Neutrophil (primary cell): ENCODE measurements around the gene LPAR5.

Experiments
- H3K27ac ChIP-seq: fragments of 200-600 bp; sonication (generic); 2 replicates; pipeline ENCODE4 v1.5.1; 2016; ENCODE audit warnings: mild to moderate bottlenecking, moderate library complexity
- H3K27me3 ChIP-seq: fragments of 200-600 bp; sonication (generic); 2 replicates; pipeline ENCODE4 v1.6.0; 2016; ENCODE audit warnings: mild to moderate bottlenecking
- H3K36me3 ChIP-seq: fragments of 200-600 bp; sonication (generic); 2 replicates; pipeline ENCODE4 v1.5.1; 2017
- H3K4me1 ChIP-seq, 2 experiments: fragments of 200-600 bp in 1 of 2; sonication (generic) in 1 of 2; 1 replicate in 1 of 2; 2 replicates in 1 of 2; pipeline versions ENCODE4 v1.5.1 to v1.6.1; 2013 to 2016; ENCODE audit warnings: low read depth in 1 of 2, low read length in 1 of 2, mild to moderate bottlenecking in 1 of 2, moderate library complexity in 1 of 2; ENCODE audit not compliant: control insufficient read depth in 1 of 2, insufficient read depth in 1 of 2
- H3K4me3 ChIP-seq, 2 experiments: fragments of 200-600 bp in 1 of 2; sonication (generic) in 1 of 2; 1 replicate in 1 of 2; 2 replicates in 1 of 2; pipeline ENCODE4 v1.5.1; 2013 to 2016; ENCODE audit warnings: low read depth in 1 of 2, low read length in 1 of 2, mild to moderate bottlenecking in 1 of 2, moderate library complexity in 1 of 2
- H3K9me3 ChIP-seq: fragments of 200-600 bp; sonication (generic); 2 replicates; pipeline ENCODE4 v1.5.1; 2016
- TF ChIP-seq, protein P1 (sequence below): fragments of 200-600 bp; sonication (generic); IDR thresholded peaks from 2 replicates; pipeline ENCODE4 v1.5.1; 2016; ENCODE audit warnings: antibody characterized with exemption

Gene LPAR5

DNA sequence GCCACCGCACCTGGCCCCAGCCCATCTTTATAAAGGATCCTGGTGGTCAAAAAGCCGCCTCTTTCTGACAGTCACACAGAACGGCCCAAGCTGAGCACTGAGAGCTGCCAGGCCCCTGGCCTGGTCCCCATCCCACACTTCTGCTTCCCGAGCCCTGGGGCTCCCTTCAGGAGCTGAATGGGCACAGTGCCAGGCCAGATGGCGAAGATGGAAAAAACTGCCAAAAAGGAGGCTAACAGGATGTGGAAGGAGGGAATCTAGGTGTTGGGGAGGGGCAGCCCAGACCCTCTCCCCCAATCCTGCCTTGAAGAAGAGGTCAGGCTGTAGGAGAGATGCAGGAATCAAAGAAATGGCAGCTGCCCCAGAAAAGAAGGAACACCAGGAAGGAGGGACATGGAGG is 5.0 kb downstream of the LPAR5 start:
- H3K4me1 ChIP-seq = no peaks in the 10 kb centered on the region

GRCh38 chr12:6627616-6628015 is 8.1 kb downstream of the LPAR5 start:
- no peaks in the 10 kb centered on the region for H3K36me3 ChIP-seq
- TF ChIP-seq, protein P1, sequence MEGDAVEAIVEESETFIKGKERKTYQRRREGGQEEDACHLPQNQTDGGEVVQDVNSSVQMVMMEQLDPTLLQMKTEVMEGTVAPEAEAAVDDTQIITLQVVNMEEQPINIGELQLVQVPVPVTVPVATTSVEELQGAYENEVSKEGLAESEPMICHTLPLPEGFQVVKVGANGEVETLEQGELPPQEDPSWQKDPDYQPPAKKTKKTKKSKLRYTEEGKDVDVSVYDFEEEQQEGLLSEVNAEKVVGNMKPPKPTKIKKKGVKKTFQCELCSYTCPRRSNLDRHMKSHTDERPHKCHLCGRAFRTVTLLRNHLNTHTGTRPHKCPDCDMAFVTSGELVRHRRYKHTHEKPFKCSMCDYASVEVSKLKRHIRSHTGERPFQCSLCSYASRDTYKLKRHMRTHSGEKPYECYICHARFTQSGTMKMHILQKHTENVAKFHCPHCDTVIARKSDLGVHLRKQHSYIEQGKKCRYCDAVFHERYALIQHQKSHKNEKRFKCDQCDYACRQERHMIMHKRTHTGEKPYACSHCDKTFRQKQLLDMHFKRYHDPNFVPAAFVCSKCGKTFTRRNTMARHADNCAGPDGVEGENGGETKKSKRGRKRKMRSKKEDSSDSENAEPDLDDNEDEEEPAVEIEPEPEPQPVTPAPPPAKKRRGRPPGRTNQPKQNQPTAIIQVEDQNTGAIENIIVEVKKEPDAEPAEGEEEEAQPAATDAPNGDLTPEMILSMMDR = no peak
- H3K4me3 ChIP-seq = no peak overlapping the region
- H3K4me1 ChIP-seq = no peaks in the 10 kb centered on the region
- H3K27ac ChIP-seq = no peak overlapping the region
- H3K9me3 ChIP-seq = no peaks in the 10 kb centered on the region
- H3K27me3 ChIP-seq = no peaks in the 10 kb centered on the region

More for the DNA sequence above, 5.0 kb downstream of the LPAR5 start:
- no peaks in the 10 kb centered on the region for H3K27me3 ChIP-seq
- TF ChIP-seq, protein P1 = no peak
- H3K27ac ChIP-seq = no peak overlapping the region
- H3K9me3 ChIP-seq = no peaks in the 10 kb centered on the region
- no peaks in the 10 kb centered on the region for H3K36me3 ChIP-seq
- H3K4me3 ChIP-seq = no peak overlapping the region

GRCh38 chr12:6626654-6627283 is 9.0 kb downstream of the LPAR5 start:
- no peaks in the 10 kb centered on the region for H3K4me1 ChIP-seq
- no peaks in the 10 kb centered on the region for H3K36me3 ChIP-seq
- no peaks in the 10 kb centered on the region for H3K9me3 ChIP-seq
- H3K4me3 ChIP-seq = no peak overlapping the region
- TF ChIP-seq, protein P1 = no peak
- H3K27ac ChIP-seq = no peak overlapping the region
- H3K27me3 ChIP-seq = no peaks in the 10 kb centered on the region

DNA sequence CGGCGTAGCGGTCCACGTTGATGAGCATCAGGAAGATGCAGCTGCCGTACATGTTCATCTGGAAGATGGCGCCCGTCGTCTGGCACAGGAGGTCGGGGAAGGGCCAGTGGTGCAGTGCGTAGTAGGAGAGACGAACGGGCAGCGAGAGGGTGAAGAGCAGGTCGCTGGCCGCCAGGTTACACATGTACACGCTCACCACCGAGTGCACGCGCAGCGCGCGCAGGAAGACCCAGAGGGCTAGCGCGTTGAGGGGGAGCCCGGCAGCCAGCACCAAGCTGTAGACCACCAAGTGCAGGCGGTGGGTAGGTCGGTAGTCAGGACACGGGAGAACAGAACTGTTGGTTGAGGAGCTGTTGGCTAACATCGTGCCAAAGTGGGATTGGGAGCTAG is 14.9 kb downstream of the LPAR5 start:
- H3K27ac ChIP-seq = no peak overlapping the region
- no peaks in the 10 kb centered on the region for H3K36me3 ChIP-seq
- no peaks in the 10 kb centered on the region for H3K9me3 ChIP-seq
- H3K27me3 ChIP-seq = peaks cover 6% of the 10 kb centered on the region
- TF ChIP-seq, protein P1 = no peak
- peak overlapping the region; percentile 54 to 55 for H3K4me3 ChIP-seq
- H3K4me1 ChIP-seq = peaks cover 8 to 11% of the 10 kb centered on the region in 2 experiments

- H3K9me3 ChIP-seq = no peaks in the 10 kb centered on the region
- H3K27me3 ChIP-seq = peaks cover 6% of the 10 kb centered on the region
- H3K27ac ChIP-seq = no peak overlapping the region
- H3K4me3 ChIP-seq = peak overlapping the region; percentile 54 to 55
- TF ChIP-seq, protein P1 = peak; percentile 71
- H3K4me1 ChIP-seq = peaks cover 8 to 11% of the 10 kb centered on the region in 2 experiments
- H3K36me3 ChIP-seq = no peaks in the 10 kb centered on the region
Measured at GRCh38 chr12:6620137-6620884, 15.4 kb downstream of the LPAR5 start.
